KOPT-K1 (cell line): ENCODE measurements around the gene STX1A.

Experiments used
- H3K27ac ChIP-seq: fragments of 200-600 bp; sonication (generic); 2 replicates; pipeline ENCODE4 v1.5.1; 2016; ENCODE audit warnings: antibody characterized with exemption, mild to moderate bottlenecking, low read depth, low read length; ENCODE audit not compliant: poor library complexity, severe bottlenecking
- H3K36me3 ChIP-seq: fragments of 200-600 bp; sonication (generic); 2 replicates; pipeline ENCODE4 v1.5.1; 2017; ENCODE audit warnings: antibody characterized with exemption, mild to moderate bottlenecking, low read length, moderate library complexity; ENCODE audit not compliant: insufficient read depth
- H3K9me3 ChIP-seq: fragments of 200-600 bp; sonication (generic); 2 replicates; pipeline ENCODE4 v1.5.1; 2017; ENCODE audit warnings: antibody characterized with exemption, low read length, mild to moderate bottlenecking; ENCODE audit not compliant: insufficient read depth, poor library complexity, severe bottlenecking

The STX1A gene

DNA sequence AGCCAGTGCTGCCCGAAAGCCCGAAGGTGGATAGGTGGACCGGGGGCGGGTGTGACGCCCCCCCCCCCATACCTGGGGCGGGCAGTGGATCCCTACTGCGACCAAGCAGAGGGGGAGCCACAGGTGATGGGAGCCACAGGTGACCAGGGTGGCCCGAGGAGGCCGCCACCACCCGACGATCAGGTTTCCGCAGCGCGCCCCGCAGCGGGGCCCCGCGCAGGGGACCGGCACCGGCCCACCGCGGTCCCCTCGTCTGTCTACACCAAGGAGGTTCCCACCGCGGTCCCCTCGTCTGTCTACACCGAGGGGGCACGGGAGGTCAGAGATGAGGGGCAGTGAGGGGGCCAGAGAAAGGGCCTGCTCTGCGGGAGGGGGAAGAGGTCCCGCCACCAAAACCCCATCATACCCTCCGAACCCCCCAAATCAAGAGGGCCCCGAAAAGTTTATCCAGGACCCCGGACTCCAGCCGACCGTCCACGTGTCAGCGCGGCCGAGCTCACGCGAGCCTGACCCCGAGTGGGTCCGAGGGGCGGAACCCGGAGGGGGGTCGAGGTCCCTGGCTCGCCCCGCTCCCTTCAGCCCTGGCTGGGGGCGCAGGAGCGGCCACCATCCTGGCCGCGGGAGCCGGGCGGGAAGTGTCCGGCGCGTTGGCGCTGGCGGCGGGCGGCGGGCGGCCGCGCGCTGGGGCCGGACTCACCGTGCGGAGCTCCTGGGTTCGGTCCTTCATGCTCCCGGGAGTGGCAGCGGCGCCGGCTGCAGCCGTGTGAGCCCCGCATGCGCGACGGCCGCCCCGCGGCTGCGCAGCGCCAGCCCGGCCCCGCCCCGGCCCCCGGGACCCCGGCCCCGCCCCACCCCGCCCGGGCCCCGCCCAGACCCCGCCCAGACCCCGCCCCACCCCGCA is at the start of gene STX1A:
Gene STX1A (minus strand): TSS at position 765 of the 901 bp plus-strand sequence. CDS start 38 bp downstream, at position 727.
- Histone ChIP-seq H3K9me3 (no peaks in the 10 kb centered on the region), H3K36me3 (no peaks in the 10 kb centered on the region), H3K27ac (no peak within 1 kb of the TSS)

DNA sequence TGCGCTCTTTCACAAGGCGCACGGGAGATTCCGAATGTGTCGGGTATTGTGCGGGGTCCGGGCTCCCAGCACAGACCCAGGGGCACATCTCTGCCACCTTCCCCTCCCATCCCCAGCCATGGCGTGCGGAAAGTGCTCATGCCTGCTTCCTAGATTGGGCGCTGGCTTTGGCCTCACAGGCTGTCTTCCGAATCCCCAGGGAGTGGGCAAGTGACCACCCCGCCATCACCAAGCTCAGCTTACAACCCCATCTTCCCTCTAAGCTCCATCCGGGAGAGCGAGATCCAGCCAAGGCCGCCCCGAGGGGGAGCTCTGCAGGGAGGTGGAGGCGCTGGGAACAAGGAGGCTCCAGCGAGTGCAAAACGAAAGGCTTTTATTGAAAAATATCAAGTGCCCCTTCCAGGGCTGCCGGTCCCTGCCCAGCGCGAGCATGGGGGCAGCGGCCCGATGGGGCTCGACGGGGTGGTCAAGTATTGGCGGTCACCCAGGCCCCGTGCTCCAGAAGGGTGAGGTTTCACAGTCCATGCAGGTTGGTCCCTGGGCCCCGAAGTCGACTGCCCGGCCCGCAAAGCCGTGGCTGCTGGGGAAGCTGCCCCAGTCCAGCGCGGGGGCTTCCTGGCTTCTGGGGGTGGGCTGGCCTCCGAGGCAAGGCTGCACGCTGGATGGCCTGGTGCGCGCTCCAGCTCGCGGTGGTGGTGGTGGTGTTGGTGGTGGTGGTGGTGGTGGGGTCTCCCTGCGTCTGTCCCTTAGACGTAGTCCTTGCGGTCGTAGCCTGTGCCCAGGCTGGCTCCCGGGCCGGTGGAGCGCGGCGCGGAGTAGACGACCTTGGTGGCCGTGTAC is 49.4 kb upstream of the STX1A start:
- Histone ChIP-seq H3K9me3 (no peaks in the 10 kb centered on the region), H3K36me3 (no peaks in the 10 kb centered on the region), H3K27ac (no peak overlapping the region)

DNA sequence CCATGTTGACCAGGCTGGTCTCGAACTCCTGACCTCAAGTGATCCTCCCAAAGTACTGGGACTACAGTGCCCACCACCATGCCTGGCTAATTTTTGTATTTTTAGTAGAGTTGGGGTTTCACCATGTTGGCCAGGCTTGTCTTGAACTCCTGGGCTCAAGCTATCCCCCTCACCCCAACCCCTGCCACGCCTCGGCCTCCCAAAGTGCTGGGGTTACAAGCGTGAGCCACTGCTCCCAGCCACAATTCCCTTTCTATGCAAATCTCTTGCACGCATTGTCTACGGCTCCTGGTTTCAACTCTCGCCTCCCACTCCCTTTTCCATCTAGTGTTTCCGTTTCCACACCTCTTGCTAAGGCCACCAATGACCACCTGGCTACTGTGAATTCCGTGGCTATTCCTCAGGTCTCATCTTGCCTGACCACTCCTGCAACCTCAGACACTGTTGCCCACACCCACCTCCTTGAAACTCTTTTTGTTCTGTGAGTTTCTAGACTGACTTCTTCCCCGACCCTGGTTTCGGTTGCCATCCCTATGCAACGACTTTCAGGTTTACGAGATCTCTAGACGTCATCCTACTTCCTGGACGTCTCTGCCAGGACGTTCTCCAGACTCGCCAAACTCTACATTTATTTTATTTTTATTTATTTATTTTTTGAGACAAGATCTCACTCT is 47.2 kb upstream of the STX1A start:
- no peaks in the 10 kb centered on the region for H3K9me3 ChIP-seq
- H3K36me3 ChIP-seq: no peaks in the 10 kb centered on the region
- no peak overlapping the region for H3K27ac ChIP-seq

DNA sequence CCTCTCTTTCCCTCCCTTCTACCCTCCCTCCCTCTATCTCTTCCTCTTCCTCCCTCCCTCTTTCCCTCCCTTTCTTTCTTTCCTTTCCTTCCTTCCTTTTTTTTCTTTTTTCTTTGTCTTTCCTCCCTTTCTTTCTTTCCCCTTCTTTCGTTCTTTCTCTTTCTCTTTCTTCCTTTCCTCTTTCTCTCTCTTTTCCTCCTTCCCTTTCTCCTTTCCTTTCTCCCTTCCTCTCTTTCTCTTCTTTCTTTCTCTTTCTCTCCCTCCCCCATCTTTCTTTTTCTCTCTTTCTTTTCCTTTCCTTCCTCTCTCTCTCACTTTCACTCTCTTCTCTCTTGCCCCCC is 43.2 kb upstream of the STX1A start:
- no peaks in the 10 kb centered on the region for H3K9me3 ChIP-seq
- no peak overlapping the region for H3K27ac ChIP-seq
- H3K36me3 ChIP-seq: no peaks in the 10 kb centered on the region

DNA sequence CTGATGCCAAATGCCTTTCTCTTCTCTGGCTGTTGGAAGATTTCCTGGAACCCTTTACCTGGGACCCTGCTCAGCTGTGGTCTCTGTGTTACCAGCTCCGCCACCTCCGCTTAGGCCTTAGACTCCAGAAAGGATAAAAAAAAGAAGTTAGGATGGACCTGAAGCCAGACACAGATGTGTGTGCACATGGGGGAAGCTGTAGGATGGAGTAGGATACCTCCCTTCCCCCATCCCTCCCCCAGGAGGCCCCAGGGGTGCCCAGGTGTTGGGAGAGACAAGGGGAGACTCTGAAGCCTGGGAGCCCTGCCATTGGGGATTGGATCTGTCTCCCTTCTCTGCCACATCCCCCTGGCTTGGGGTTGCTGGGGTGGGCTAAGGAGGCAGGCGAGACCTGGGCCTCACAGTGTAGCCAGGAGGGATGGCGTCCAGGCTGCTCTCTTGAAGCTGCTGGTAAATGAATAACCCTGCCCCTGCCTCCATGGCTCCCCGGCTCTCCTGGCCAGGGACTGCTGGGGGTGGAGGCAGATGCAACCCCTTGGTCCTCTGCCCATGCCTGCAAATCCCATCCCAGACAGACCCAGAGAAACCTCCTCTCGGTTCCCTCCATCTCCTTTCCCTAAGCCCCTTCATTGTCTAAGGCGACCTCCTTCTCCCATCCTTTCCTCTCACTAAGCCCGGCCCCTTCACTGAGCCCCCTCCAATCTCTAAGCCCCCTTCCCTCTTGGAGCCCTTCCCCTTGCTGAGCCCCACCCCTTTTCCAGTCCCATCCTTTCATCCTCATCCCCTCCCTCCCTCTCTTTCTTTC is 42.6 kb upstream of the STX1A start:
- Histone ChIP-seq H3K27ac (no peak overlapping the region), H3K9me3 (no peaks in the 10 kb centered on the region), H3K36me3 (no peaks in the 10 kb centered on the region)

DNA sequence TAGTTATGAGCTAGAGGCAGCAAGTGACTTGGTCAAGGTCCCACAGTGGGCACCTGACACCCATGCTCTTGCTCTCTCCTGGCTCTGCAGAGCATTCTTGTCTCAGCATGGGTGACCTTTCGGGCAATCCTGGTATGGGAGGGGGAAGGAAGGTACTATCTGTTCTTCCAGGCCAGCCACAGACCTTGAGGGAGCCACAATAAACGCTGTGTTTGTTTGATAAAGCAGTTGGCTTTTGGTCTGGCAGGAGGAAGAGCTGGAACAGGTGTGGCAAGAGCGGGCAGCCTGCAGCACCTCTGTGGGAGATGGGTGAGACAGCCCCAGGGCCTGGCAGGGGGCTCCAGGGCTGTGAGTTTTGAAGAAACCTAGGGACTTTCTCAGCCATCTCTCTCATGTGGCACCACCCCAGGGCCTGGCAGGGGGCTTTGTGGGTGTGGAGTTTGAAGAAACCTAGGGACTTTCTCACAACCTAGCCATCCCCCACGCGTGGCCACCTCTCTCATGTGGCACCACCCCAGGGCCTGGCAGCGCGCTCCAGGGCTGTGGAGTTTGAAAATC is 39.2 kb upstream of the STX1A start:
- H3K36me3 ChIP-seq: no peaks in the 10 kb centered on the region
- no peak overlapping the region for H3K27ac ChIP-seq
- no peaks in the 10 kb centered on the region for H3K9me3 ChIP-seq

DNA sequence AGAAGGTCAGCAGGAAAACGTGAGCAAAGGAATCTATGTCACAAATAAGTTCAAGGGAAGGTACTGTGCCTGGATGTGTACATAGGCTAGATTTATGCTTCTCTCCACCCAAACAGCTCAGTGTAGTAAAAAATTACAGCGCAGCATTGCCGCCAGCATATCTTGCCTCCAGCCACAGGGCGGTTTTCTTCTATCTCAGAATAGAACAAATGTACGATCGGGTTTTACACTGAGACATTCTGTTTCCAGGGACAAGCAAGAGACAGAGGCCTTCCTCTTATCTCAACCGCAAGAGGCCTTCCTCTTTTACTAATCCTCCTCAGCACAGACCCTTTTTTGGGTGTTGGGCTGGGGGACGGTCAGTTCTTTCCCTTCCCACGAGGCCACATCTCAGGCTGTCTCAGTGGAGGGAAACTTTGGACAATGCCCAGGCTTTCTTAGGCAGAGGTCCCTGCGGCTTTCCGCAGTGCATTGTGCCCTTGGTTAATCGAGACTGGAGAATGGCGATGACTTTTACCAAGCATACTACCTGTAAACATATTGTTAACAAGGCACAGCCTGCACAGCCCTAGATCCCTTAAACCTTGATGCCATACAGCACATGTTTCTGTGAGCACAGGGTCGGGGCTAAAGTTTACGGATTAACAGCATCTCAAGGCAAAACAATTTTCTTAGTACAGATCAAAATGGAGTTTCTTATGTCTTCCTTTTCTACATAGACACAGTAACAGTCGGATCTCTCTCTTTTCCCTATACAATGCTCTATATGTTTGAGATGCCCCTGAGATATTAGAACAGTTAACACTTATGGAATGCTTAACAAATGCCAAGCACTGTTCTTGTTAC is 30.7 kb upstream of the STX1A start:
- Histone ChIP-seq H3K27ac (no peak overlapping the region), H3K36me3 (no peaks in the 10 kb centered on the region), H3K9me3 (peaks cover 4% of the 10 kb centered on the region)

DNA sequence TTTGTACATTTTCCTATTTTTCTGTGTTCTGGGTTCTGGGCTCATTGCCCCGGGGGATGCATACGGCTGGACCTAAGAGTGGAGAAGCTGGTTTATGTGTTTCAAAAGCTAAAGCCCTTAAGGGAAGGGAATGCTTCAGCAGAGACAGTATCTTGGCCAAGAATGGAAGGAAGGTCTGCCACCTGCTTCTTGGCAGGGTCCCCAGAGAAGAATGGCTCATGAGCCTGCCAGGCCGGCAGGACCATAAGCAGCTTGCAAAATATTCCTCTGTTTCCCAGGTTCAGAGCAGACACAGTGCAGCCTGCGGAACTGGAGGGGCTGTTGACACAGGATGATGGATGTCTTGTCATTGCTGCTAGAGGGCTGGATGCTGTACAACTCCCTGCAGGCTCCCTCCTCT is 26.9 kb upstream of the STX1A start:
- Histone ChIP-seq H3K27ac (no peak overlapping the region), H3K9me3 (peaks cover 4% of the 10 kb centered on the region), H3K36me3 (no peaks in the 10 kb centered on the region)

DNA sequence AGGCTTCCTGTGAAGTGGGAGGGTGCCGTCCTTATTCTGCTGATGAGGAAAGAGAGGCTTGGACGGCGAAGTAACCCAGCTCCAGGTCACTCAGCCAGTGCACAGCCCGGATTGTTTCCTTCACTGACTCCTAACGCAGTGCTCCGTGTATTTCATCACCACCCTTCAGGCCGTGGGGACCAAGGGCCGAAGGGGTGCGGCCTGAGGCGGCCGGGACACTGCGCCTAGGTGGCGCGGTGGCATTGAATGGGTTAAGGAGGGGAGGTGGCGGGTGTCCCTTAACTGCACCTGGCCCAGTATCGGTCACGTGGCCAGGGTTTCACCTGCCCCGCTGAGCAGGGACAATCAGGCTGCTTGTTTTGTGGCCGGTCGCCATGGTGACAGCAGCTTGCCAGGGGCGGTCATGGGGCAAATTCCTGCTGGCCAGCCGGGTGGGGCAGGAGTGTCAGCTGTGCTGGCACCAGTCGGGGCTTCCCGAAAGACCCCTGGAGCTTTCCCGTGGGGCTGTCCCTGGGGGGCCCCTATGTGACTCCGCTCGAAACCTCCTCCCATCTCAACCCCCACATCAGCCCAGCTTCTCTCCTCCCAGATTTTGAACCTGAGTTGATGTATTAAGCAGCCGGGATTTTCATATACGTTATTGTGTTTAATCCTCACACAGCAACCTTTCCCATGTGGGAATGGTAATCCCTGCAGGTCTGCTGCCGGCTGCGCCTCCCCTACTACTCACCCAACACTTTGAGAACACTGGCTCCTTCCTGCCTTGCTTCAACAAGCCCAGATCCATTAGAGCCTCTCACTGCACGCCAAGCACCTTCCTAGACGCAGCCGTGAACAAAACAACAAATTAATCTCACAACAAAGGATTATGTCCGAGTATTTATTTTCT is 23.5 kb upstream of the STX1A start:
- no peaks in the 10 kb centered on the region for H3K9me3 ChIP-seq
- H3K27ac ChIP-seq: no peak overlapping the region
- H3K36me3 ChIP-seq: no peaks in the 10 kb centered on the region

DNA sequence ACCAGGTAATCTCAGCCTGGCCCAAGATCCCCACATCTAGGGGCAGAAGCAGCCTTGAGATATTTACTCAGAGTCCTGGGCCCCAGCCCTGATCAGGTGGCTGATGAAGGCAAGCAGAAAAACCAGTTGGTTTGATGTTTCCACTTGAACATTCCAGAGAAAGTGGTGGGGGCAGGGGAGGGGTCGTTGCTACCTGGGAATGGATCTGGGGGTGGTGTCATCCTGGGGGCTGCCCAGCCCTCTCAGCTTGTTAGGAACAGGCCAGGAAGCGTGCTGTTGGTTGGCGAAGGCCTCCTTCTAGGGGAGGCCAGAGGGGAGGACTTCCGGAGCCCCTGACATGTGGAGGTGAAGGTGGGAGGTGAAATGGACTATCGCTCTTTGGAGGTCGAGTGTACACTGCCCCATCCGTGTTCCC is 22.9 kb upstream of the STX1A start:
- Histone ChIP-seq H3K9me3 (no peaks in the 10 kb centered on the region), H3K36me3 (peaks cover 2% of the 10 kb centered on the region; the same call in 1 of the 2 replicates), H3K27ac (no peak overlapping the region)

DNA sequence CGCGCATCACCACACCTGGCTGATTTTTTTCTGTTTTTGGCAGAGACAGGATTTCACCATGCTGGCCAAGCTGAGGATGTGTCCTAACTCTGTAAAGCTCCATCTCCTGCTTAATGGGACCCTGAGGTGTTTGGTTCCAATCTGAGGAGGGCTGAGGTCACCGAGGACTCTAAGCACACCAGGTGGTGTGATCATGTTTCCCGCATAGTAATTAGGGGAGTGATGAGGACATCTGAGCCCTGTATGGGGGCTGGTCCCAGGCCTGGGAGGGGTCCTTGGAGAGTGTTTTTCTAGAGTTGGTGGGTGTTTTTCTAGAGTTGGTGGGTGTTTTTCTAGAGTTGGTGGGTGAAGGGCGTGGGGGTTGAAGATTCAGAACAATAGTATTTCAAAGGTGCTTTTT is 22.1 kb upstream of the STX1A start:
- H3K36me3 ChIP-seq: peaks cover 9% of the 10 kb centered on the region; the same call in 1 of the 2 replicates
- no peak overlapping the region for H3K27ac ChIP-seq
- no peaks in the 10 kb centered on the region for H3K9me3 ChIP-seq

DNA sequence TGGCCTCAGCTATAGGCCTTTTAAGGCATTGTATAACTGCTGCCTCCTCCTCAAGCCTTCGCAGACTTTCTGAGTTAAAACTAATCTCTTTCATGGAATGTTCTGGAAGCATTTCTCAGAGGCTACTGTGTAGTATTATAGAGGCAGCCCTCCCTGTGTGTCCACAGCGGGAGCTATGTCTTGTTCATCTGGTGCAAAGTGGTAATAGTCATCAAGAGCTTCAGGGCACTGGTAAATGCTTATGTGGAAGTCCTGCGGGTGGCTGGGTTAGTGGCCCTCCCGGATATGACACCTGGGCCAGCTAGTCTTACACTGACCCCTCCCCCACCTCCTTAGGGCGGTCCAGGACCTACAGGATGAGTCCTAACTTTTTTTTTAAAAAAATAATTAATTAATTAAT is 21.3 kb upstream of the STX1A start:
- no peaks in the 10 kb centered on the region for H3K9me3 ChIP-seq
- peaks cover 15% of the 10 kb centered on the region; the same call in 1 of the 2 replicates for H3K36me3 ChIP-seq
- H3K27ac ChIP-seq: no peak overlapping the region

DNA sequence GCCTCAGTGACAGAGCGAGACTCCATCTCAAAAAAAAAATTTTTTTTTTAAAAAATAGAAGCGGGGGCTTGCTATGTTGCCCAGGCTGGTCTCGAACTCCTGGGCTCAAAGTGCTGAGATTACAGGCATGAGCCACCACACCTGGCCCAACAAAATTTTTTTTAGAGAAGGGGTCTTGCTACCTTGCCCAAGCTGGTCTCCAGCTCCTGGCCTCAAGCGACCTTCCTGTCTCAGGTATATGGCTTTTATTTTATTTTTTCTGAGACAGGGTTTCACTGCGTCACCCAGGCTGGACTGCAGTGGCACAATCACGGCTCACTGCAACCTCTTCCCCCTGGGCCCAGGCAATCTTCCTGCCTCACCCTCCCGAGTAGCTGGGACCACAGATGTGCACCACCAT is 20.7 kb upstream of the STX1A start:
- Histone ChIP-seq H3K9me3 (no peaks in the 10 kb centered on the region), H3K36me3 (peaks cover 18% of the 10 kb centered on the region; the same call in 1 of the 2 replicates), H3K27ac (no peak overlapping the region)
